NCI-H345 (cell line): Measurements from ENCODE around the gene ERGIC2.
"Not testable (repeated sequence)": the region's sequence is repeated elsewhere in the genome, so short reads cannot be mapped to it uniquely, and the experiment has no call there.

Source experiments
- DNase-seq: peaks from one replicate; lab custom pipeline; 2025; lab: John Stamatoyannopoulos, UW

Gene ERGIC2

GRCh38 chr12:29380536-29381523 lies at the start of gene ERGIC2:
TSS of gene ERGIC2 (minus strand) at chr12:29381172. CDS start at chr12:29371633, 9,539 bp downstream.
- DNase-seq = peak; percentile 99

- DNase-seq = no peak
Observed at GRCh38 chr12:29430716-29431044, 49.7 kb upstream of the ERGIC2 start.

GRCh38 chr12:29429999-29430715 lies 49.2 kb upstream of the ERGIC2 start:
- no peak for DNase-seq

- DNase-seq = no peak
Observed at GRCh38 chr12:29428633-29429032, 47.7 kb upstream of the ERGIC2 start.

GRCh38 chr12:29427964-29428363 lies 47.0 kb upstream of the ERGIC2 start:
- DNase-seq = no peak

GRCh38 chr12:29426498-29426897 lies 45.5 kb upstream of the ERGIC2 start:
- no peak for DNase-seq

GRCh38 chr12:29425722-29426121 lies 44.8 kb upstream of the ERGIC2 start:
- DNase-seq = no peak

- no peak for DNase-seq
Observed at GRCh38 chr12:29416748-29417147, 35.8 kb upstream of the ERGIC2 start.

GRCh38 chr12:29415111-29415510 lies 34.1 kb upstream of the ERGIC2 start:
- DNase-seq = no peak

GRCh38 chr12:29414368-29414767 lies 33.4 kb upstream of the ERGIC2 start:
- DNase-seq = no peak

- DNase-seq = no peak
Observed at GRCh38 chr12:29405561-29405960, 24.6 kb upstream of the ERGIC2 start.

GRCh38 chr12:29403991-29404390 lies 23.0 kb upstream of the ERGIC2 start:
- no peak for DNase-seq

- DNase-seq = no peak
Observed at GRCh38 chr12:29402437-29402836, 21.5 kb upstream of the ERGIC2 start.

GRCh38 chr12:29398495-29398894 lies 17.5 kb upstream of the ERGIC2 start:
- no peak for DNase-seq

- no peak for DNase-seq
Observed at GRCh38 chr12:29396774-29397173, 15.8 kb upstream of the ERGIC2 start.

GRCh38 chr12:29395356-29395755 lies 14.4 kb upstream of the ERGIC2 start:
- no peak for DNase-seq

- not testable (repeated sequence) for DNase-seq
Observed at GRCh38 chr12:29390419-29390818, 9.4 kb upstream of the ERGIC2 start.

- DNase-seq = no peak
Observed at GRCh38 chr12:29389295-29389919, 8.4 kb upstream of the ERGIC2 start.

GRCh38 chr12:29386084-29386680 lies 5.2 kb upstream of the ERGIC2 start:
- not testable (repeated sequence) for DNase-seq

- not testable (repeated sequence) for DNase-seq
Observed at GRCh38 chr12:29385194-29385593, 4.2 kb upstream of the ERGIC2 start.

- no peak for DNase-seq
Observed at GRCh38 chr12:29382251-29382650, 1.3 kb upstream of the ERGIC2 start.

GRCh38 chr12:29376118-29376517 lies 4.9 kb downstream of the ERGIC2 start:
- DNase-seq = no peak
